ENCODE measurements around the gene C4orf51.

The C4orf51 gene

DNA sequence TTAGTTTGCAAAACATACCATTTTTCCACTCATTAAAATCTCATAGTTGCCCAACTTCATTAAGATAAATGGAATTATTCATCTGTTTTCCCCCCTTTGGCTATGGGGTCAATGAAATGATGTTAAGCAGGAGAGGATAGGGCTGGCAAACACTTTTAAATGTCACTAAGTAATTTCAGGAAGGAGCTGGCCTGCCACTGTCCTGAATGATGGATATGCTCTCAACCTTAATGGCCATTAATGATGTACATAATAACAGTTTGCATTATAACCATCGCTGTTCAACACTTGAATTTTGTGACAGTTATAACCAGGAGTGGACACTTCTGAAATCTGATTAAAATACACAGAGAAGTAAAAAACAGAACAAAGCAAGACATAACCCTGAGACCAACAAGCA is 77.2 kb downstream of the C4orf51 start:
- TF ChIP-seq, protein P1, sequence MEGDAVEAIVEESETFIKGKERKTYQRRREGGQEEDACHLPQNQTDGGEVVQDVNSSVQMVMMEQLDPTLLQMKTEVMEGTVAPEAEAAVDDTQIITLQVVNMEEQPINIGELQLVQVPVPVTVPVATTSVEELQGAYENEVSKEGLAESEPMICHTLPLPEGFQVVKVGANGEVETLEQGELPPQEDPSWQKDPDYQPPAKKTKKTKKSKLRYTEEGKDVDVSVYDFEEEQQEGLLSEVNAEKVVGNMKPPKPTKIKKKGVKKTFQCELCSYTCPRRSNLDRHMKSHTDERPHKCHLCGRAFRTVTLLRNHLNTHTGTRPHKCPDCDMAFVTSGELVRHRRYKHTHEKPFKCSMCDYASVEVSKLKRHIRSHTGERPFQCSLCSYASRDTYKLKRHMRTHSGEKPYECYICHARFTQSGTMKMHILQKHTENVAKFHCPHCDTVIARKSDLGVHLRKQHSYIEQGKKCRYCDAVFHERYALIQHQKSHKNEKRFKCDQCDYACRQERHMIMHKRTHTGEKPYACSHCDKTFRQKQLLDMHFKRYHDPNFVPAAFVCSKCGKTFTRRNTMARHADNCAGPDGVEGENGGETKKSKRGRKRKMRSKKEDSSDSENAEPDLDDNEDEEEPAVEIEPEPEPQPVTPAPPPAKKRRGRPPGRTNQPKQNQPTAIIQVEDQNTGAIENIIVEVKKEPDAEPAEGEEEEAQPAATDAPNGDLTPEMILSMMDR (IDR thresholded peaks at IDR 0.05; ENCODE audit: extremely low read depth, insufficient read depth, missing control alignments): no peak
- no peak for DNase-seq (ENCODE audit: low spot score)
- in situ Hi-C loops (cut with MboI; ENCODE audit: low pct_unique_long_range_greater_than_20kb, low sequenced_read_pairs, unreplicated experiment): no loop called here

DNA sequence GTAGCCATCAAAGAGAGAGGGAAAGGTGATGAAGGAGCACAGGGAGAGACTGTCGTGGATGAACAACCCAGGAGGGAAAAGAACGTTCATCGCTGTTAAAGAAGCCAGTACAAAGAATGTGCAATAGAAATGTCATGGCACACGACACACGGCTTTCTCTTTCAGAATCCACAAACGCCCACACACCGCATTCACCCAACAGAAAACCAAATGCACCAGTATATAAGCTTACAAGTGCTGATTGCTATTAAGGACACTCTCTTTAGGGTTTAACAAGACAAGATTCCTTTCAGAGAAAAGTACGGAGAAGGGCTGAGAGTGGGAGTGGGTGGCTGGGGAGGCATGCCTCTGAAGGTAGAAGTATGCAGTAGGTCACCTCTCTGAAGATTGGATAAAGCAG is 80.2 kb downstream of the C4orf51 start:
- no peak for DNase-seq (ENCODE audit: low spot score)
- in situ Hi-C loops (cut with MboI; ENCODE audit: low pct_unique_long_range_greater_than_20kb, low sequenced_read_pairs, unreplicated experiment): no loop called here
- TF ChIP-seq, protein P1 (IDR thresholded peaks at IDR 0.05; ENCODE audit: extremely low read depth, insufficient read depth, missing control alignments): no peak

DNA sequence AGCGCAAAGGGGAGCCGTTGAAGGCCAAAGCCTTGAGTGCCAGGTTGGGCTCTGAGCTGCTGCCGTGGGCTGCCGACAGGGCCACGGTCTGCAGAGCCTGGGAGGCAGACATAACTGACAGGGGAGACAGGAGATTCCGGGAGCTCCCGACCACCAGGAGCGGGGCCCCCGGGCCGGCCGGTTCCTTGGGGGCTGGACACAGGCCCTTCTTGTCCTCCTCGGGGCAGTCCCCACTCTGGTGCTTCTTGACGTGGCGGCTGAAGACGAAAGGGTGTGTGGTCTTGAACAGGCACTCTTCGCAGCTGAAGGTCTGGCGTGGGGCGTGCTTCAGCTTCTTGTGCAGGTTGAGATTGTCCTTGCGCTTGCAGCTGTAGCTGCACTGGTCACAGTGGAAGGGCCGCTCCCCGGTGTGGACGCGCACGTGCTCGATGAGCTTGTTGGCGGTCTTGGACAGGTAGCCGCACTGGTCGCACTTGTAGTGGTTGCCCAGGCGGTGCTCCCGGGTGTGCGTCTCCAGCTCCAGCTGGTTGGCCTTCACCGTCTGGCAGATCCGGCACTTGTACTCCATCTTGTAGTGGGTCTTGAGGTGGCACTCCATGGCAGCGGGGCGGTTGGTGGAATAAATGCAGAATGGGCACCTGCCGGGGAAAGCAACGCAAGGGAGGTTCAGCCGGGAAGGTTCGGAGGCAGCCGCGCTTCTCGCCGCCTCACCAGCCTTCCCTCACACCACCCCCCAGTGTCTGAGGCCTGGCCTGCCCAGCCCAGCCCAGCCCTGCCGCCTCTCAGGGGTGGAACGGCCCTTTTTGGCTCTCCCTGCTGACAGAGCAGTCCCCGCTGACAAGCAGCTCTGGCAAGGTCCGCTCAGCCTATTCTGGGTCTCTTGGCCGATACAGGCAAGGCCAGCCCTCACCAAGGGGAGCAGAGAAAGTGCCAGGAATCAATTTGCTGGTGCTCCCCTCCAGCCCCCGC is 81.3 kb downstream of the C4orf51 start:
- in situ Hi-C loops (cut with MboI; ENCODE audit: low pct_unique_long_range_greater_than_20kb, low sequenced_read_pairs, unreplicated experiment): no loop called here
- DNase-seq (ENCODE audit: low spot score): no peak
- TF ChIP-seq, protein P1 (IDR thresholded peaks at IDR 0.05; ENCODE audit: extremely low read depth, insufficient read depth, missing control alignments): no peak

DNA sequence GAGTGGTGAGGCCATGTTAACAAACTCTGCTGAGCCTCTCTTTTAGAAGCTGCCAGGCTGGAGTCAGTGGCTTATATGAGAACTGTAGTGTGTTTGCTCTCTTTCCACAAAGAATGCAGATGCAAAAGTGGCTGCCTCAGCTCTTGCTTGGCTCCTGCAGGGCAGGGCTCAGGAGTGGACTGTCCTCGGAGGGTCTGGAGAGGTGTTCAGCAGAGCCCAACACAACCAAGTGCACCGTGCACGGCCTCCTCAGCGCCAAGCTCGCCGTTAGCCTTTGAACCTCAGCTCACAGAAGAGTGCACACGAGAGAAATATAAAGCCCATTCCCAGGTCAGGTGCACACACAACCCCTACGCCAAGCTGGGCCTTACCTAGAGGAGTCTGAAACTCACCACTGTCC is 82.8 kb downstream of the C4orf51 start:
- no peak for DNase-seq (ENCODE audit: low spot score)
- in situ Hi-C loops (cut with MboI; ENCODE audit: low pct_unique_long_range_greater_than_20kb, low sequenced_read_pairs, unreplicated experiment): no loop called here
- TF ChIP-seq, protein P1 (IDR thresholded peaks at IDR 0.05; ENCODE audit: extremely low read depth, insufficient read depth, missing control alignments): no peak

DNA sequence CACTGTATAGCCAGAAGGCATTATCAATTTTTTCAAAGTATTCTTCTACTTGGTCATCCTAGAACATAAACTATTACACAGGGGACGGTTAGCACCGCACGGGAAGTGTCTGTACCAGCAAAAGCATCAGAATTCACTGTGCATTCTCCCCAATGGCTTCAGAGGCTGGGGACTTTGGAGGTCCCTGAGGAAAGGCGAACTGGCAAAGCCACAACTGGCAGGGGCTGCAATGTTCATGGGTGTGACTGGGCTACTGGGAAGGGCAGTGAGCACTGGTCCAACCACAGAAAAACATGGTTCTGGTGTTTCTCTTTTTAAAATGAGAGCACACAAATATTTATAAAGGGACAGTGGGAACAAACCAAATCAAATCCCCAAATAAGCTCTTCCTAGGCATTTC is 83.5 kb downstream of the C4orf51 start:
- DNase-seq (ENCODE audit: low spot score): no peak
- TF ChIP-seq, protein P1 (IDR thresholded peaks at IDR 0.05; ENCODE audit: extremely low read depth, insufficient read depth, missing control alignments): no peak
- in situ Hi-C loops (cut with MboI; ENCODE audit: low pct_unique_long_range_greater_than_20kb, low sequenced_read_pairs, unreplicated experiment): no loop called here

DNA sequence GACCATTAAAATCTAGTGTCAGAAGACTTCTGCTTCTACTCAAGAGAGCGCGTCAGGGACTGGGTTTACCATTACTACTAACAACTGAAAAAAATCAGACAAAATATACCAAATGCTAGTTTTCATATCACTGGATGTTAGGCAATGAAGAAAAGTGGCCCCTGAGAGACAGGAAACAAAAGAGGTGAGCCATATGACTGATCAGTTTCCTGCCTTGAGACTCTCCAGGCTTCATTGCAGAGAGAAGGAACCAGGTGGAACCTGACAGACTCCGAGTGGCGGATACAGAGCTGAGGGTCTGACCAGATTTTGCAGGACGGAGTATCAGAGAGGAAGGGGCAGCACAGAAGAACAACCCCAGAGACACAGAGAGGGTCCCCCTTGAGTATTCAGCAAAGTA is 86.3 kb downstream of the C4orf51 start:
- TF ChIP-seq, protein P1 (IDR thresholded peaks at IDR 0.05; ENCODE audit: extremely low read depth, insufficient read depth, missing control alignments): no peak
- in situ Hi-C loops (cut with MboI; ENCODE audit: low pct_unique_long_range_greater_than_20kb, low sequenced_read_pairs, unreplicated experiment): no loop called here
- no peak for DNase-seq (ENCODE audit: low spot score)
